Inferior parietal cortex (tissue), 1 donor: ENCODE results near the gene PIF1.

Experiments
- DNase-seq: peaks from one replicate; pipeline ENCODE4 v3.0.0-alpha.2; 2016; ENCODE audit errors: extremely low spot score

Gene PIF1

GRCh38 chr15:64775551-64776401, 49.7 kb downstream of the PIF1 start, which contains the start of gene RBPMS2:
RBPMS2 (minus strand) TSS chr15:64775589; CDS start chr15:64775319, 270 bp downstream.
- no peak for DNase-seq

GRCh38 chr15:64774629-64775493, 50.6 kb downstream of the PIF1 start:
- no peak for DNase-seq

- no peak for DNase-seq
These were observed 51.3 kb downstream of the PIF1 start for GRCh38 chr15:64774037-64774628.

GRCh38 chr15:64773606-64774005, 51.8 kb downstream of the PIF1 start:
- no peak for DNase-seq

GRCh38 chr15:64772964-64773363, 52.5 kb downstream of the PIF1 start:
- DNase-seq, result no peak

- no peak for DNase-seq
These were observed 53.0 kb downstream of the PIF1 start for GRCh38 chr15:64772488-64772887.

GRCh38 chr15:64770626-64771025, 54.8 kb downstream of the PIF1 start:
- no peak for DNase-seq

- no peak for DNase-seq
These were observed 58.2 kb downstream of the PIF1 start for GRCh38 chr15:64767203-64767602.

GRCh38 chr15:64766058-64766457, 59.4 kb downstream of the PIF1 start:
- no peak for DNase-seq
